ENCODE results near the gene EFCAB6.

Gene EFCAB6

GRCh38 chr22:43572710-43573109 lies 239.4 kb downstream of the EFCAB6 start:
- Histone ChIP-seq H3K9ac (ENCODE audit: low read length) (no peak overlapping the region), H3K9me3 (ENCODE audit: low read length) (no peaks in the 10 kb centered on the region), H3K4me3 (ENCODE audit: low read depth in 1 of 2, low read length in 2 of 2) (no peak overlapping the region), H3K4me1 (ENCODE audit: insufficient read depth, low read length) (no peaks in the 10 kb centered on the region), H3K27me3 (ENCODE audit: control insufficient read depth in 1 of 2, insufficient read depth in 2 of 2, low read length in 2 of 2) (no peaks in the 10 kb centered on the region), H3K27ac (ENCODE audit: low read depth, low read length) (no peak overlapping the region), H3K36me3 (ENCODE audit: insufficient read depth, low read length) (no peaks in the 10 kb centered on the region)

- Histone ChIP-seq H3K9me3 (ENCODE audit: low read length) (no peaks in the 10 kb centered on the region), H3K4me1 (ENCODE audit: insufficient read depth, low read length) (no peaks in the 10 kb centered on the region), H3K9ac (ENCODE audit: low read length) (no peak overlapping the region), H3K27ac (ENCODE audit: low read depth, low read length) (no peak overlapping the region), H3K36me3 (ENCODE audit: insufficient read depth, low read length) (no peaks in the 10 kb centered on the region), H3K4me3 (ENCODE audit: low read depth in 1 of 2, low read length in 2 of 2) (no peak overlapping the region), H3K27me3 (ENCODE audit: control insufficient read depth in 1 of 2, insufficient read depth in 2 of 2, low read length in 2 of 2) (no peaks in the 10 kb centered on the region)
Observed at GRCh38 chr22:43571181-43571580, 240.9 kb downstream of the EFCAB6 start.

- Histone ChIP-seq H3K9ac (ENCODE audit: low read length) (no peak overlapping the region), H3K4me1 (ENCODE audit: insufficient read depth, low read length) (no peaks in the 10 kb centered on the region), H3K9me3 (ENCODE audit: low read length) (no peaks in the 10 kb centered on the region), H3K27ac (ENCODE audit: low read depth, low read length) (no peak overlapping the region), H3K4me3 (ENCODE audit: low read depth in 1 of 2, low read length in 2 of 2) (no peak overlapping the region), H3K27me3 (ENCODE audit: control insufficient read depth in 1 of 2, insufficient read depth in 2 of 2, low read length in 2 of 2) (no peaks in the 10 kb centered on the region), H3K36me3 (ENCODE audit: insufficient read depth, low read length) (no peaks in the 10 kb centered on the region)
Observed at GRCh38 chr22:43570531-43571165, 241.5 kb downstream of the EFCAB6 start.

- no peak overlapping the region for H3K4me3 ChIP-seq (ENCODE audit: low read depth in 1 of 2, low read length in 2 of 2)
- H3K4me1 ChIP-seq (ENCODE audit: insufficient read depth, low read length), result no peaks in the 10 kb centered on the region
- H3K27me3 ChIP-seq (ENCODE audit: control insufficient read depth in 1 of 2, insufficient read depth in 2 of 2, low read length in 2 of 2), result no peaks in the 10 kb centered on the region
- no peak overlapping the region for H3K9ac ChIP-seq (ENCODE audit: low read length)
- H3K27ac ChIP-seq (ENCODE audit: low read depth, low read length), result no peak overlapping the region
- H3K9me3 ChIP-seq (ENCODE audit: low read length), result no peaks in the 10 kb centered on the region
- H3K36me3 ChIP-seq (ENCODE audit: insufficient read depth, low read length), result no peaks in the 10 kb centered on the region
Observed at GRCh38 chr22:43569111-43569510, 243.0 kb downstream of the EFCAB6 start.

- H3K4me1 ChIP-seq (ENCODE audit: insufficient read depth, low read length), result no peaks in the 10 kb centered on the region
- no peaks in the 10 kb centered on the region for H3K27me3 ChIP-seq (ENCODE audit: control insufficient read depth in 1 of 2, insufficient read depth in 2 of 2, low read length in 2 of 2)
- H3K9me3 ChIP-seq (ENCODE audit: low read length), result no peaks in the 10 kb centered on the region
- no peak overlapping the region for H3K4me3 ChIP-seq (ENCODE audit: low read depth in 1 of 2, low read length in 2 of 2)
- no peaks in the 10 kb centered on the region for H3K36me3 ChIP-seq (ENCODE audit: insufficient read depth, low read length)
- H3K27ac ChIP-seq (ENCODE audit: low read depth, low read length), result no peak overlapping the region
- no peak overlapping the region for H3K9ac ChIP-seq (ENCODE audit: low read length)
Observed at GRCh38 chr22:43567691-43568324, 244.3 kb downstream of the EFCAB6 start.

- Histone ChIP-seq H3K27me3 (ENCODE audit: control insufficient read depth in 1 of 2, insufficient read depth in 2 of 2, low read length in 2 of 2) (no peaks in the 10 kb centered on the region), H3K36me3 (ENCODE audit: insufficient read depth, low read length) (no peaks in the 10 kb centered on the region), H3K9me3 (ENCODE audit: low read length) (no peaks in the 10 kb centered on the region), H3K9ac (ENCODE audit: low read length) (no peak overlapping the region), H3K4me1 (ENCODE audit: insufficient read depth, low read length) (no peaks in the 10 kb centered on the region), H3K27ac (ENCODE audit: low read depth, low read length) (no peak overlapping the region), H3K4me3 (ENCODE audit: low read depth in 1 of 2, low read length in 2 of 2) (no peak overlapping the region)
Observed at GRCh38 chr22:43566561-43567332, 245.4 kb downstream of the EFCAB6 start.

- Histone ChIP-seq H3K4me3 (ENCODE audit: low read depth in 1 of 2, low read length in 2 of 2) (no peak overlapping the region), H3K27ac (ENCODE audit: low read depth, low read length) (no peak overlapping the region), H3K36me3 (ENCODE audit: insufficient read depth, low read length) (no peaks in the 10 kb centered on the region), H3K9me3 (ENCODE audit: low read length) (no peaks in the 10 kb centered on the region), H3K9ac (ENCODE audit: low read length) (no peak overlapping the region), H3K27me3 (ENCODE audit: control insufficient read depth in 1 of 2, insufficient read depth in 2 of 2, low read length in 2 of 2) (no peaks in the 10 kb centered on the region), H3K4me1 (ENCODE audit: insufficient read depth, low read length) (no peaks in the 10 kb centered on the region)
Observed at GRCh38 chr22:43566021-43566420, 246.1 kb downstream of the EFCAB6 start.

- Histone ChIP-seq H3K27ac (ENCODE audit: low read depth, low read length) (no peak overlapping the region), H3K4me1 (ENCODE audit: insufficient read depth, low read length) (no peaks in the 10 kb centered on the region), H3K4me3 (ENCODE audit: low read depth in 1 of 2, low read length in 2 of 2) (no peak overlapping the region), H3K9ac (ENCODE audit: low read length) (no peak overlapping the region), H3K9me3 (ENCODE audit: low read length) (no peaks in the 10 kb centered on the region), H3K27me3 (ENCODE audit: control insufficient read depth in 1 of 2, insufficient read depth in 2 of 2, low read length in 2 of 2) (no peaks in the 10 kb centered on the region), H3K36me3 (ENCODE audit: insufficient read depth, low read length) (no peaks in the 10 kb centered on the region)
Observed at GRCh38 chr22:43564859-43565258, 247.2 kb downstream of the EFCAB6 start.

GRCh38 chr22:43563571-43563970 lies 248.5 kb downstream of the EFCAB6 start:
- H3K27ac ChIP-seq (ENCODE audit: low read depth, low read length), result no peak overlapping the region
- H3K9me3 ChIP-seq (ENCODE audit: low read length), result no peaks in the 10 kb centered on the region
- H3K9ac ChIP-seq (ENCODE audit: low read length), result no peak overlapping the region

GRCh38 chr22:43562843-43563242 lies 249.3 kb downstream of the EFCAB6 start:
- H3K36me3 ChIP-seq (ENCODE audit: insufficient read depth, low read length), result no peaks in the 10 kb centered on the region
- H3K4me3 ChIP-seq (ENCODE audit: low read depth in 1 of 2, low read length in 2 of 2), result no peak overlapping the region
- H3K9ac ChIP-seq (ENCODE audit: low read length), result no peak overlapping the region
- peaks cover 4% of the 10 kb centered on the region for H3K9me3 ChIP-seq (ENCODE audit: low read length)
- no peaks in the 10 kb centered on the region for H3K27me3 ChIP-seq (ENCODE audit: control insufficient read depth in 1 of 2, insufficient read depth in 2 of 2, low read length in 2 of 2)
- H3K4me1 ChIP-seq (ENCODE audit: insufficient read depth, low read length), result no peaks in the 10 kb centered on the region
- H3K27ac ChIP-seq (ENCODE audit: low read depth, low read length), result no peak overlapping the region

More at GRCh38 chr22:43563571-43563970, 248.5 kb downstream of the EFCAB6 start:
- Histone ChIP-seq H3K4me1 (ENCODE audit: insufficient read depth, low read length) (no peaks in the 10 kb centered on the region), H3K27me3 (ENCODE audit: control insufficient read depth in 1 of 2, insufficient read depth in 2 of 2, low read length in 2 of 2) (no peaks in the 10 kb centered on the region), H3K4me3 (ENCODE audit: low read depth in 1 of 2, low read length in 2 of 2) (no peak overlapping the region), H3K36me3 (ENCODE audit: insufficient read depth, low read length) (no peaks in the 10 kb centered on the region)

GRCh38 chr22:43561415-43562178 lies 250.5 kb downstream of the EFCAB6 start:
- Histone ChIP-seq H3K36me3 (ENCODE audit: insufficient read depth, low read length) (no peaks in the 10 kb centered on the region), H3K27ac (ENCODE audit: low read depth, low read length) (no peak overlapping the region), H3K4me1 (ENCODE audit: insufficient read depth, low read length) (no peaks in the 10 kb centered on the region), H3K27me3 (ENCODE audit: control insufficient read depth in 1 of 2, insufficient read depth in 2 of 2, low read length in 2 of 2) (no peaks in the 10 kb centered on the region), H3K4me3 (ENCODE audit: low read depth in 1 of 2, low read length in 2 of 2) (no peak overlapping the region), H3K9me3 (ENCODE audit: low read length) (peaks cover 4% of the 10 kb centered on the region), H3K9ac (ENCODE audit: low read length) (no peak overlapping the region)
